GM19238 (cell line): ENCODE results near the gene NFKBIZ.

Experiments
- DNase-seq: peaks from one replicate; pipeline ENCODE4 v3.0.0; 2011; ENCODE audit warnings: low spot score; ENCODE audit not compliant: insufficient read length

NFKBIZ gene

GRCh38 chr3:101825904-101826445 lies 23.3 kb upstream of the NFKBIZ start:
- DNase-seq: no peak

GRCh38 chr3:101827211-101828174 lies 21.8 kb upstream of the NFKBIZ start:
- peak; percentile 51 for DNase-seq

GRCh38 chr3:101828276-101828675 lies 21.0 kb upstream of the NFKBIZ start:
- DNase-seq: no peak

- DNase-seq: no peak
Measured at GRCh38 chr3:101828691-101829436, 20.4 kb upstream of the NFKBIZ start.

GRCh38 chr3:101829437-101829830 lies 19.9 kb upstream of the NFKBIZ start:
- DNase-seq: no peak

GRCh38 chr3:101829874-101830273 lies 19.4 kb upstream of the NFKBIZ start:
- no peak for DNase-seq

- DNase-seq: no peak
Measured at GRCh38 chr3:101833446-101833974, 15.8 kb upstream of the NFKBIZ start.

GRCh38 chr3:101835676-101836075 lies 13.6 kb upstream of the NFKBIZ start:
- DNase-seq: no peak

- no peak for DNase-seq
Measured at GRCh38 chr3:101836160-101836559, 13.2 kb upstream of the NFKBIZ start.

- DNase-seq: no peak
Measured at GRCh38 chr3:101836652-101837598, 12.4 kb upstream of the NFKBIZ start.

- DNase-seq: no peak
Measured at GRCh38 chr3:101838691-101839090, 10.6 kb upstream of the NFKBIZ start.

GRCh38 chr3:101840066-101840465 lies 9.2 kb upstream of the NFKBIZ start:
- DNase-seq: no peak

- DNase-seq: no peak
Measured at GRCh38 chr3:101842245-101842934, 6.9 kb upstream of the NFKBIZ start.

GRCh38 chr3:101842935-101843330 lies 6.4 kb upstream of the NFKBIZ start:
- DNase-seq: no peak

- DNase-seq: no peak
Measured at GRCh38 chr3:101845425-101845824, 3.9 kb upstream of the NFKBIZ start.

- no peak for DNase-seq
Measured at GRCh38 chr3:101846709-101847108, 2.6 kb upstream of the NFKBIZ start.

- DNase-seq: no peak
Measured at GRCh38 chr3:101847328-101847727, 2.0 kb upstream of the NFKBIZ start.

GRCh38 chr3:101848326-101848725 lies 988 bp upstream of the NFKBIZ start:
- DNase-seq: no peak

- DNase-seq: peak; percentile 41
Measured at GRCh38 chr3:101849714-101850245, 466 bp downstream of the NFKBIZ start.
